Loucy (cell line): ENCODE results near the gene UNC79.

Experiments
- EZH2phosphoT487 ChIP-seq: fragments of 200-600 bp; IDR thresholded peaks from 2 replicates; pipeline ENCODE4 v1.6.1; 2018; ENCODE audit warnings: antibody characterized with exemption, mild to moderate bottlenecking, moderate library complexity, borderline replicate concordance
- TF ChIP-seq, protein P1 (sequence below): fragments of 200-600 bp; sonication (generic); conservative IDR thresholded peaks from 2 replicates; pipeline ENCODE4 v1.5.1; 2014; ENCODE audit warnings: mild to moderate bottlenecking, antibody characterized with exemption, low read length

DNA sequence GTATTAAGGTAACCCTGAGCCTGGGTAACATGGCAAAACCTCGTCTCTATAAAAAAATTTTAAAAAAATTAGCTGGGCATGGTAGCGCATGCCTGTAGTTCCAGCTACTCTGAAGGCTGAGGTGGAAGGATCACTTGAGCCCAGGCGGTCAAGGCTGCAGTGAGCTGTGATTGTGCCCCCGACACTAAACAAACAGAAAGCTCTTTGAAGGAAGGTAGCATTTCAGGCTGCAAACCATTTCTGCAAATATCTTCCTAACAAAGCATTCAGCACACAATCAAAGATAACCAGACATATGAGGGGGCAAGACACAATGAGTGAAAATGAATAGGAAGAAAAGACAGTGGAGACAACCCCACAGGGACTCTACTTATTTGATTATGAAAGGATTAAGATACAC, 238.9 kb downstream of the UNC79 start:
- TF ChIP-seq, protein P1, sequence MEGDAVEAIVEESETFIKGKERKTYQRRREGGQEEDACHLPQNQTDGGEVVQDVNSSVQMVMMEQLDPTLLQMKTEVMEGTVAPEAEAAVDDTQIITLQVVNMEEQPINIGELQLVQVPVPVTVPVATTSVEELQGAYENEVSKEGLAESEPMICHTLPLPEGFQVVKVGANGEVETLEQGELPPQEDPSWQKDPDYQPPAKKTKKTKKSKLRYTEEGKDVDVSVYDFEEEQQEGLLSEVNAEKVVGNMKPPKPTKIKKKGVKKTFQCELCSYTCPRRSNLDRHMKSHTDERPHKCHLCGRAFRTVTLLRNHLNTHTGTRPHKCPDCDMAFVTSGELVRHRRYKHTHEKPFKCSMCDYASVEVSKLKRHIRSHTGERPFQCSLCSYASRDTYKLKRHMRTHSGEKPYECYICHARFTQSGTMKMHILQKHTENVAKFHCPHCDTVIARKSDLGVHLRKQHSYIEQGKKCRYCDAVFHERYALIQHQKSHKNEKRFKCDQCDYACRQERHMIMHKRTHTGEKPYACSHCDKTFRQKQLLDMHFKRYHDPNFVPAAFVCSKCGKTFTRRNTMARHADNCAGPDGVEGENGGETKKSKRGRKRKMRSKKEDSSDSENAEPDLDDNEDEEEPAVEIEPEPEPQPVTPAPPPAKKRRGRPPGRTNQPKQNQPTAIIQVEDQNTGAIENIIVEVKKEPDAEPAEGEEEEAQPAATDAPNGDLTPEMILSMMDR = no peak
- no peak for TF ChIP-seq EZH2phosphoT487
